Activated CD8-positive, alpha-beta T cell treated with anti-CD3 and anti-CD28 coated beads for 36 hours (primary cell): ENCODE results near the gene AANAT. TPM values are rescaled to one million over a fixed set of nuclear protein-coding genes. Genes with fewer than 3 reads are reported as not detected.
A peak's percentile ranks its signal among the peaks of the same experiment; 100 is the strongest.

ENCODE experiments used
- ATAC-seq: fragments of 200-7000 bp; cut with Tn5 transposase; one replicate; pipeline ENCODE4 v1.10.0; 2021; ENCODE audit warnings: mild to moderate bottlenecking, moderate library complexity
- CTCF ChIA-PET: fragments of 350-600 bp; sonication (Branson Sonifier 250); formaldehyde crosslinking; loops from one replicate; lab custom pipeline; 2021; ENCODE audit warnings: antibody characterized with exemption; lab: Charles Lee
- POLR2A ChIA-PET: fragments of 350-600 bp; sonication (Branson Sonifier 250); formaldehyde crosslinking; loops from one replicate; lab custom pipeline; 2021; ENCODE audit warnings: antibody characterized with exemption; lab: Charles Lee
- DNase-seq: peaks from one replicate; pipeline ENCODE4 v3.0.0-alpha.2; 2020
- H3K27ac Mint-ChIP-seq: one replicate; pipeline ENCODE4 v1.8.0; 2021; ENCODE audit warnings: mild to moderate bottlenecking, mixed read lengths
- H3K27me3 Mint-ChIP-seq: one replicate; pipeline ENCODE4 v1.8.0; 2021; ENCODE audit warnings: mixed read lengths
- H3K36me3 Mint-ChIP-seq: one replicate; pipeline ENCODE4 v1.8.0; 2021; ENCODE audit warnings: low read depth, mixed read lengths
- H3K4me1 Mint-ChIP-seq: one replicate; pipeline ENCODE4 v1.8.0; 2021; ENCODE audit warnings: low read depth, mixed read lengths
- H3K4me3 Mint-ChIP-seq: one replicate; pipeline ENCODE4 v1.8.0; 2021; ENCODE audit warnings: mild to moderate bottlenecking, moderate library complexity, mixed read lengths
- H3K9me3 Mint-ChIP-seq: one replicate; pipeline ENCODE4 v1.8.0; 2021; ENCODE audit warnings: mixed read lengths
- intact Hi-C: fragments of 100-400 bp; cut with micrococcal nuclease; formaldehyde crosslinking; loops from one replicate; pipeline ENCODE4 v1.10.0; 2022
- total RNA-seq, 2 experiments: library from RNA; stranded (reverse); gene quantifications; one replicate each; pipeline ENCODE4 v1.2.3, GENCODE V29; 2021
- TF ChIP-seq, protein P1 (sequence below): fragments of 200-600 bp; IDR thresholded peaks from one replicate; pipeline ENCODE4 v1.8.0; 2022; ENCODE audit warnings: antibody characterized with exemption, mild to moderate bottlenecking

The AANAT gene
- total RNA-seq, 2 experiments from 2014 or later = 0.34 TPM; not detected in 1

GRCh38 chr17:76495663-76496400 is 28.4 kb downstream of the AANAT start:
- Mint-ChIP-seq H3K4me3 (no peak overlapping the region), H3K27ac (no peak overlapping the region)
- CTCF ChIA-PET = interaction anchor here (1.0 kb wide), 1 partner anchor 87 kb away, joined by 4 read pairs; no protein-coding TSS in a partner anchor

GRCh38 chr17:76496464-76496863 is 29.1 kb downstream of the AANAT start:
- Mint-ChIP-seq H3K36me3 (no peaks in the 10 kb centered on the region), H3K9me3 (no peaks in the 10 kb centered on the region), H3K4me3 (no peak overlapping the region), H3K27me3 (no peaks in the 10 kb centered on the region), H3K27ac (no peak overlapping the region), H3K4me1 (peaks cover 64% of the 10 kb centered on the region)
- ChIA-PET CTCF (interaction anchor here (1.2 kb wide), 1 partner anchor 89 kb away, joined by 3 read pairs; no protein-coding TSS in a partner anchor), POLR2A (interaction anchor here (0.8 to 1.3 kb wide), 3 partner anchors 46 to 112 kb away, joined by 3 to 5 read pairs (median 4); partner anchors contain the start of gene SPHK1)
- TF ChIP-seq, protein P1, sequence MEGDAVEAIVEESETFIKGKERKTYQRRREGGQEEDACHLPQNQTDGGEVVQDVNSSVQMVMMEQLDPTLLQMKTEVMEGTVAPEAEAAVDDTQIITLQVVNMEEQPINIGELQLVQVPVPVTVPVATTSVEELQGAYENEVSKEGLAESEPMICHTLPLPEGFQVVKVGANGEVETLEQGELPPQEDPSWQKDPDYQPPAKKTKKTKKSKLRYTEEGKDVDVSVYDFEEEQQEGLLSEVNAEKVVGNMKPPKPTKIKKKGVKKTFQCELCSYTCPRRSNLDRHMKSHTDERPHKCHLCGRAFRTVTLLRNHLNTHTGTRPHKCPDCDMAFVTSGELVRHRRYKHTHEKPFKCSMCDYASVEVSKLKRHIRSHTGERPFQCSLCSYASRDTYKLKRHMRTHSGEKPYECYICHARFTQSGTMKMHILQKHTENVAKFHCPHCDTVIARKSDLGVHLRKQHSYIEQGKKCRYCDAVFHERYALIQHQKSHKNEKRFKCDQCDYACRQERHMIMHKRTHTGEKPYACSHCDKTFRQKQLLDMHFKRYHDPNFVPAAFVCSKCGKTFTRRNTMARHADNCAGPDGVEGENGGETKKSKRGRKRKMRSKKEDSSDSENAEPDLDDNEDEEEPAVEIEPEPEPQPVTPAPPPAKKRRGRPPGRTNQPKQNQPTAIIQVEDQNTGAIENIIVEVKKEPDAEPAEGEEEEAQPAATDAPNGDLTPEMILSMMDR = no peak
- intact Hi-C loops = no loop called here
- DNase-seq = peak; percentile 20
- no peak for ATAC-seq

More at GRCh38 chr17:76495663-76496400, 28.4 kb downstream of the AANAT start:
- intact Hi-C loops = no loop called here
- Mint-ChIP-seq H3K4me1 (peaks cover 67% of the 10 kb centered on the region), H3K9me3 (no peaks in the 10 kb centered on the region), H3K36me3 (no peaks in the 10 kb centered on the region), H3K27me3 (no peaks in the 10 kb centered on the region)
- TF ChIP-seq, protein P1 = no peak
- POLR2A ChIA-PET = interaction anchor here (0.8 to 1.3 kb wide), 4 partner anchors 10 to 111 kb away, joined by 3 to 5 read pairs (median 4); partner anchors contain the start of gene SPHK1
- no peak for DNase-seq
- ATAC-seq = no peak

GRCh38 chr17:76497699-76497978 is 30.2 kb downstream of the AANAT start:
- ATAC-seq (no peak), DNase-seq (no peak)
- CTCF ChIA-PET = interaction anchor here (1.0 to 1.8 kb wide), 4 partner anchors 10 to 194 kb away, joined by 3 to 5 read pairs (median 3); no protein-coding TSS in a partner anchor
- Mint-ChIP-seq H3K4me3 (no peak overlapping the region), H3K27ac (no peak overlapping the region), H3K27me3 (no peaks in the 10 kb centered on the region), H3K36me3 (no peaks in the 10 kb centered on the region), H3K4me1 (peaks cover 61% of the 10 kb centered on the region), H3K9me3 (no peaks in the 10 kb centered on the region)
- intact Hi-C loops = no loop called here
- TF ChIP-seq, protein P1 = no peak
- POLR2A ChIA-PET = interaction anchor here (0.9 kb wide), 1 partner anchor 59 kb away, joined by 3 read pairs; no protein-coding TSS in a partner anchor

- DNase-seq (no peak), ATAC-seq (no peak)
- ChIA-PET CTCF (interaction anchor here (1.2 to 4.7 kb wide), 7 partner anchors 9 to 194 kb away, joined by 3 to 20 read pairs (median 3); partner anchors contain the start of gene AANAT), POLR2A (interaction anchor here (0.9 to 4.3 kb wide), 3 partner anchors 8 to 60 kb away, joined by 3 to 16 read pairs (median 6); no protein-coding TSS in a partner anchor)
- TF ChIP-seq, protein P1 = no peak
- Mint-ChIP-seq H3K4me1 (peaks cover 56% of the 10 kb centered on the region), H3K27me3 (no peaks in the 10 kb centered on the region), H3K4me3 (peak overlapping the region; percentile 15), H3K9me3 (no peaks in the 10 kb centered on the region), H3K27ac (no peak overlapping the region), H3K36me3 (no peaks in the 10 kb centered on the region)
- intact Hi-C loops = no loop called here
Measured at GRCh38 chr17:76497979-76498875, 30.8 kb downstream of the AANAT start.
